ENCODE data around the gene CCDC192. TPM values are rescaled to one million over a fixed set of nuclear protein-coding genes. Genes with fewer than 3 reads are reported as not detected.
"Not testable (repeated sequence)": the region's sequence is repeated elsewhere in the genome, so short reads cannot be mapped to it uniquely, and the experiment has no call there.

CCDC192 gene
- polyA plus RNA-seq, 2 of the 4 experiments (the other 2 are of a cell fraction): not detected

DNA sequence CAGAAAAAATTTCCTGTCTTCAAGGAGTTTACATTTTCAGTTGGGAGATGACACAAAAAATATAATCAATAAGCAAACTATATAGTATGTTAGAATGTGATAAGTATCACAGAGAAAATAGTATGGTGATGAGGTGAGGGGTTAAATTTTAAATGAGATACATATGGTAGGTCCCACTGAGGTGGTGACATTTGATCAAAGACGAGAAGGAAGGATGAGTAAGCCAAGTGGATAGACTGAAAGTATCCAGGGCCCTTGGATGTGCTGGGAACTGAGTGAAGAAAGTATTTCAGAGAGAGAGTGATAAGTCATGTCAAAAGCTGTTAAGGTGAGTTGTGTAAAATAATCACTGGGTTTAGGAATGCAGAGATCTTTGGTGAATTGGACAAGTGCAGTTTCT lies 3.5 kb downstream of the CCDC192 start:
- POLR2A ChIA-PET: no interaction called here
- H3K27ac ChIP-seq: no peak overlapping the region
- CTCF ChIA-PET: no interaction called here
- TF ChIP-seq, protein P1, sequence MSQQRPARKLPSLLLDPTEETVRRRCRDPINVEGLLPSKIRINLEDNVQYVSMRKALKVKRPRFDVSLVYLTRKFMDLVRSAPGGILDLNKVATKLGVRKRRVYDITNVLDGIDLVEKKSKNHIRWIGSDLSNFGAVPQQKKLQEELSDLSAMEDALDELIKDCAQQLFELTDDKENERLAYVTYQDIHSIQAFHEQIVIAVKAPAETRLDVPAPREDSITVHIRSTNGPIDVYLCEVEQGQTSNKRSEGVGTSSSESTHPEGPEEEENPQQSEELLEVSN (IDR thresholded peaks at IDR 0.05; ENCODE audit: borderline replicate concordance, low read depth): no peak
- TF ChIP-seq, protein P2, sequence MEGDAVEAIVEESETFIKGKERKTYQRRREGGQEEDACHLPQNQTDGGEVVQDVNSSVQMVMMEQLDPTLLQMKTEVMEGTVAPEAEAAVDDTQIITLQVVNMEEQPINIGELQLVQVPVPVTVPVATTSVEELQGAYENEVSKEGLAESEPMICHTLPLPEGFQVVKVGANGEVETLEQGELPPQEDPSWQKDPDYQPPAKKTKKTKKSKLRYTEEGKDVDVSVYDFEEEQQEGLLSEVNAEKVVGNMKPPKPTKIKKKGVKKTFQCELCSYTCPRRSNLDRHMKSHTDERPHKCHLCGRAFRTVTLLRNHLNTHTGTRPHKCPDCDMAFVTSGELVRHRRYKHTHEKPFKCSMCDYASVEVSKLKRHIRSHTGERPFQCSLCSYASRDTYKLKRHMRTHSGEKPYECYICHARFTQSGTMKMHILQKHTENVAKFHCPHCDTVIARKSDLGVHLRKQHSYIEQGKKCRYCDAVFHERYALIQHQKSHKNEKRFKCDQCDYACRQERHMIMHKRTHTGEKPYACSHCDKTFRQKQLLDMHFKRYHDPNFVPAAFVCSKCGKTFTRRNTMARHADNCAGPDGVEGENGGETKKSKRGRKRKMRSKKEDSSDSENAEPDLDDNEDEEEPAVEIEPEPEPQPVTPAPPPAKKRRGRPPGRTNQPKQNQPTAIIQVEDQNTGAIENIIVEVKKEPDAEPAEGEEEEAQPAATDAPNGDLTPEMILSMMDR (IDR thresholded peaks at IDR 0.05): no peak
- TF ChIP-seq, protein P3, sequence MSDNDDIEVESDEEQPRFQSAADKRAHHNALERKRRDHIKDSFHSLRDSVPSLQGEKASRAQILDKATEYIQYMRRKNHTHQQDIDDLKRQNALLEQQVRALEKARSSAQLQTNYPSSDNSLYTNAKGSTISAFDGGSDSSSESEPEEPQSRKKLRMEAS (IDR thresholded peaks at IDR 0.05): no peak
- TF ChIP-seq ZC3H11A (IDR thresholded peaks at IDR 0.05): no peak
- no peak for TF ChIP-seq TP53 (CRISPR knock-in tag; IDR thresholded peaks at IDR 0.05)
- H3K4me3 ChIP-seq: no peak overlapping the region
- WGBS (ENCODE audit: missing lambda C conversion rate): 41% methylated on average over 1 of the region's 1 CpG
- H3K9me3 ChIP-seq: no peaks in the 10 kb centered on the region
- H3K4me1 ChIP-seq: peaks cover 22% of the 10 kb centered on the region
- FAIRE-seq: no peak
- ATAC-seq: no peak
- no peak for DNase-seq (ENCODE audit: low read depth in 1 of 2, low spot score in 1 of 2)
- no peak overlapping the region for H3K4me2 ChIP-seq

DNA sequence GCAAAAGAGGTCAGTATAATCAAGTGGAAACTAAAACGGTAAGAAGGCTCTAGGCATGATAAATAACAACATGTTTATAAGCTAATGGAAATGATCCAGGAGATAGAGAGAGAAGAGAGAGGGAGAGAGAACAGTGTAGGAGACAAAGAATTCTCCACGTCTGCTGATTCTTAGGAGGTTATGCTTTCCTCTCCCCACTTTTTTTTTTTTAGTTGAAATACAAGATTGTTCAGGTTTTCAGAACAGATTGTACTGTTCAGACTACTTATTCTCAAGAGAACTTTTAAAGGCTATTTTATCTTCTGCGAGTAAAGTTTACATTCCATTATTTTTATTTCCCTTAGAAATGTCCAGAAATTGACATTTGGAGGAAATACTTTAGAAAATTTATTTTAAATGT lies 4.0 kb downstream of the CCDC192 start:
- WGBS (ENCODE audit: missing lambda C conversion rate): 63% methylated on average over 3 of the region's 3 CpGs
- no peak for FAIRE-seq

DNA sequence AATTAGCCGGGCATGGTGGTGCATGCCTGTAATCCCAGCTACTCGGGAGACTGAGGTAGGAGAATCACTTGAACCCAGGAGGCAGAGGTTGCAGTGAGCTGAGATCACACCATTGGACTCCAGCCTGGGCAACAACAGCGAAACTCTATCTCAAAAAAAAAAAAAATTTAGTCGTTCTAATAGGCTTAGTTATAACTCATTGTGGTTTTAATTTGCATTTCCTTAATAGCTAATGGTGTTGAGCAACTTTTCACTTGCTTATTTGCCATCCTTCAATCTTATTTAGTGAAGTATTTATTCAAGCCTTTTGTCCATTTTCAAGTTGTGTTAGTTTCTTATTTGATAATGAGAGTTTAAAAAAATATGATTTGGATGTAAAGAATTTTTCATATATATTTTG lies 9.9 kb downstream of the CCDC192 start:
- CTCF ChIA-PET, H3K27ac ChIP-seq, FAIRE-seq: not testable (repeated sequence)

More for the DNA sequence above, 4.0 kb downstream of the CCDC192 start:
- TF ChIP-seq RNF2 (IDR thresholded peaks at IDR 0.05; ENCODE audit: borderline replicate concordance, low read depth) (no peak), HOXB13 (CRISPR knock-in tag; IDR thresholded peaks at IDR 0.05; ENCODE audit: low read depth) (no peak), CBX8 (IDR thresholded peaks at IDR 0.05) (no peak), MAFK (IDR thresholded peaks at IDR 0.05; ENCODE audit: partially characterized antibody) (no peak), ESRRA (IDR thresholded peaks at IDR 0.05; ENCODE audit: borderline replicate concordance, low read length) (no peak), HOXB5 (CRISPR knock-in tag; IDR thresholded peaks at IDR 0.05) (no peak), EHF (CRISPR knock-in tag; IDR thresholded peaks at IDR 0.05) (no peak), NR3C1 (IDR thresholded peaks at IDR 0.05) (no peak), HOXA7 (CRISPR knock-in tag; IDR thresholded peaks at IDR 0.05) (no peak), MYC (IDR thresholded peaks at IDR 0.05; ENCODE audit: borderline replicate concordance, low read length) (no peak), ZNF302 (CRISPR knock-in tag; IDR thresholded peaks at IDR 0.05) (no peak)
- TF ChIP-seq, protein P1 (IDR thresholded peaks at IDR 0.05; ENCODE audit: borderline replicate concordance, low read depth): no peak
- TF ChIP-seq, protein P4, sequence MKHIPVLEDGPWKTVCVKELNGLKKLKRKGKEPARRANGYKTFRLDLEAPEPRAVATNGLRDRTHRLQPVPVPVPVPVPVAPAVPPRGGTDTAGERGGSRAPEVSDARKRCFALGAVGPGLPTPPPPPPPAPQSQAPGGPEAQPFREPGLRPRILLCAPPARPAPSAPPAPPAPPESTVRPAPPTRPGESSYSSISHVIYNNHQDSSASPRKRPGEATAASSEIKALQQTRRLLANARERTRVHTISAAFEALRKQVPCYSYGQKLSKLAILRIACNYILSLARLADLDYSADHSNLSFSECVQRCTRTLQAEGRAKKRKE (CRISPR knock-in tag; IDR thresholded peaks at IDR 0.05; ENCODE audit: low read depth): no peak
- POLR2A ChIA-PET: no interaction called here
- no peaks in the 10 kb centered on the region for H3K9me3 ChIP-seq
- H3K27ac ChIP-seq: no peak overlapping the region
- DNase-seq (ENCODE audit: low read depth in 1 of 2, low spot score in 1 of 2): no peak
- CTCF ChIA-PET: no interaction called here
- H3K4me1 ChIP-seq: peaks cover 22% of the 10 kb centered on the region
- no peak for ATAC-seq
- H3K4me3 ChIP-seq: no peak overlapping the region
- no peak overlapping the region for H3K4me2 ChIP-seq

More for the DNA sequence above, 9.9 kb downstream of the CCDC192 start:
- POLR2A ChIA-PET; H3K4me2 ChIP-seq; H3K9me3 ChIP-seq; ATAC-seq; H3K4me3 ChIP-seq; DNase-seq (ENCODE audit: low read depth in 1 of 2, low spot score in 1 of 2); H3K4me1 ChIP-seq: not testable (repeated sequence)
- 42% methylated on average over 4 of the region's 4 CpGs for WGBS (ENCODE audit: missing lambda C conversion rate)
